Kidney glomerular epithelial cell (primary cell): Measurements from ENCODE around the gene TCF15.
"Not testable (repeated sequence)": the region's sequence is repeated elsewhere in the genome, so short reads cannot be mapped to it uniquely, and the experiment has no call there.

ENCODE experiments used
- DNase-seq: peaks from one replicate; lab custom pipeline; 2025; lab: John Stamatoyannopoulos, UW

Gene TCF15

DNA sequence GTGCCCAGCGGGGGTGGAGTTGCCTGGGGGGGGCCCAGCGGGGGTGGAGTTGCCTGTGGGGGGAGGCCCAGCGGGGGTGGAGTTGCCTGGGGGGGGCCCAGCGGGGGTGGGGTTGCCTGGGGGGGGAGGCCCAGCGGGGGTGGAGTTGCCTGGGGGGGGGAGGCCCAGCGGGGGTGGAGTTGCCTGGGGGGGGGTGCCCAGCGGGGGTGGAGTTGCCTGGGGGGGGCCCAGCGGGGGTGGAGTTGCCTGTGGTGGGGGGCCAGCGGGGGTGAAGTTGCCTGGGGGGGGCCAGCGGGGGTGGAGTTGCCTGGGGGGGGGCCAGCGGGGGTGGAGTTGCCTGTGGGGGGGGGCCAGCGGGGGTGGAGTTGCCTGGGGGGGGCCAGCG, 31.9 kb upstream of the TCF15 start:
- not testable (repeated sequence) for DNase-seq

GRCh38 chr20:641516-641875, 31.4 kb upstream of the TCF15 start:
- DNase-seq: no peak

- DNase-seq: no peak
Observed at GRCh38 chr20:640674-641515, 30.8 kb upstream of the TCF15 start.

GRCh38 chr20:638579-638978, 28.5 kb upstream of the TCF15 start:
- DNase-seq: no peak

DNA sequence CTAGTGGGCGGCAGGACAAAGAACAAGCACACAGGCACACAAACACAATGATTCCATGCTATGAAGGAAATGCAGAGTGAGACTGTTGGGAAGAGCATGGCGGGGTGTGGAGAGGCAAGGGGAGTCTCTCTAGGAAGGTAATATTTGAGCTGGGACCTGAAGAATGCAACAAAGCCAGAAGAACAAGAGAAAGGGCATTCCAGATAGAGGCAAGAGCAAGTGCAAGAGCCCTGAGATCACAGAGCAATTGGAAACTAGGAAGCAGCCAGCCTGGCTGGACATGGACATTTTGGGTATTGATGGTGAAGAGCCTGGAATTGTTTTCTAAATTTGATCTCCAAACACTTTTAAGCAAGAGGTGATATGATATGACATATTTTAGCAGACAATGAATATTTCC, 27.4 kb upstream of the TCF15 start:
- DNase-seq: no peak

GRCh38 chr20:635893-636338, 25.8 kb upstream of the TCF15 start:
- DNase-seq: no peak

DNA sequence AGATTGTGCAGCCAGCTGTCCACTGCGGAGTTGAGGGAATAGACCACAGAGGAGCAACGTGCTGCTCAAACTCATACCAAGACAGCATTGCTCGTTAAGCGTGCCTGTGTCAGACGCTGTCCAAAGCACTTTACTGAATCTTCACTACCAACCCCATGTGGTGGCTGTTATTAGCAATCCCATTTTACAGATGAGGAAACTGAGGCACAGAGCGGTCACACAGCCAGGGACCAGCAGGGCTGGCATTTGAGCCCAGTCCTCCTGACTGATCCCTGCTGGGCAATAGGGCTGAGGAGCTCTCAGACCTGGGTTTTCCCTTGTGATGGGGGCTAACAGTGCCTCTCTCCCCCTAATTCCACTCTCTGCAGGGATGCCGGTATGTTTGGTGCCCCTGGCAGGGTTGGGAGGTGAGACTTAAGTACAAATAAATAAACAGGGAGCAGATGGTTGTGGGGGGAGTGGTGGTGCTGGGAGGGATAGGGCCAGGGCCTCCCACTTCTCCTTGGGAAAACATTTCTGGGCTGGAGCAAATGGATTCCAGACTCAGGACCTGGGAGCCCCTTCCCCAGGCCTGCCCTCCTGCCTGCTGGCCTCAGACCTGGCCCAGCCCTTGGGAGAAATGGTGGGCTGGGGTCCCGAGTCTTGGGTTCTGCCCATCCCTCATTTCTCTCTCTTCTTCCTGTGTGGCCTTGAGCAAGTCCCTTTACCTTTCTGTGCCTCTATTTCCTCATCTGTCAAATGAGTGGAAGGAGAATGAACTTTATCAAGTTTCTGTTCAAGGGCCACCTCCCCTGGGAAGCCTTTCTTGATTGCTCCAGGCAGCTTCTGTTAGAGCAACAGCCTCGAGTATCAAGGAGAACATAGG, 25.2 kb upstream of the TCF15 start:
- no peak for DNase-seq

DNA sequence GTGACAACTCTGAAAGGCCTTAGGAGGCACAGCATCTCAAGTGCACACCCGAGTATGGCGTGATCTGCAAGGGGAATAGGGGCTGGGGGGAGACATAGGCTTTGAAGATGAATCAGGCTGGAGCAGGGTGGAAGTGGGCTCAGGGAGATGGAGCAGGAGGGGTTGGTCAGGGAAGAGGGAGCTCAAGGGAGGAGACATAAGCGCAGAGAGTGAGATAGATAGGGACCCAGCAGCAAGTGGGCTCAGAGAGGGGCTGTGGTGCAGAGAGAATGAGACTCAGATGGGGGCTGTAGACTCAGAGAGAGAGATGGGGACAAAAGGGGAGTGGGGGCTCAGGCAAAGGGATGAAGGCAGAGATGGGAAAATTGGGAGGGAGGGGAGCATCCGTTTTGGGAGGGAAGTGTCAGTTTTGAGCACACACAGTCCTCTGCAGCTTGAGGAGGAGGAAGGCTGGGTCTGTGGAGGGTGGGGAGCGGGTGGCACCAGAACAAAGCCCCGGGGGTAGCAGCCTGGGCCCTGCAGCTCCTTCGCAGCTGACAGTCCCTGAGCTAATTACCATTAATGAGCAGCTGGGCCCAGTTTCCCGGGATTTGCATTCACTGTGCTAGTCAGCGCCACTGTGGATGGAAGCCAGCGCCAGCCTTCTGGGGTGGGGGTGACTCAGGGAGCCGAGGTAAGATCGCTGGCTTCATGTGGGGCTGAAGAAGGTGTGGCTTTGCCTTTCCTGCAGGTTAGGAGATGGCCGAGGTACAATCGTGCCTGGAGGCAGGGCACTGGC, 24.2 kb upstream of the TCF15 start:
- no peak for DNase-seq

GRCh38 chr20:631101-631500, 21.0 kb upstream of the TCF15 start:
- no peak for DNase-seq

GRCh38 chr20:626579-626978, 16.5 kb upstream of the TCF15 start:
- DNase-seq: no peak

DNA sequence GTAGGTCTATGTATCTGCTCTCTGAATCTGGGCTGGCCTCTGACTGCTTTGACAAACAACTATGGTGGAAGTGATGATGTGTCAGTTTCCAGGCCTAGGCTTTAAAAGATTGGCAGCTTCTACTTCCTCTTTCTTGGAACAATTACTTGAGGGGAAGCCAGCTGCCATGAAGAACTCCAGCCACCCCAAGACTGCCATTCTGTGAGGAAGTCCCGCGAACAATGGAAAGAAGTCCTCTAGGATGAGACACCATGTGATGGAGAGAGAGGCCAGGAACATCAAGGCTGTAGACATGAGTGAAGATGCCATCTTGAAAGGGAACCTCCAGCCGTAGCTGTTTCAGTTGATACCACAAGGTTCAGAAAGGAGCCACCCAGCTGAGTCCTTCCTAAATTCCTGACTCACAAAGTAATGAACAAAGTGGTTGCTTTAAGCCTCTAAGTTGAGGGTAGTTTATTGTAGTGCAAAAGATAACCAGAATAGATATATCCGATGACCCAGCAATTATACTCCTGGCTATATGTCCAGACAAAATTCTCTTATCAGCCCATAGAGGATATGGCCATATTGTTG, 15.3 kb upstream of the TCF15 start:
- no peak for DNase-seq

GRCh38 chr20:623704-624103, 13.6 kb upstream of the TCF15 start:
- DNase-seq: no peak

GRCh38 chr20:623021-623420, 12.9 kb upstream of the TCF15 start:
- DNase-seq: no peak

DNA sequence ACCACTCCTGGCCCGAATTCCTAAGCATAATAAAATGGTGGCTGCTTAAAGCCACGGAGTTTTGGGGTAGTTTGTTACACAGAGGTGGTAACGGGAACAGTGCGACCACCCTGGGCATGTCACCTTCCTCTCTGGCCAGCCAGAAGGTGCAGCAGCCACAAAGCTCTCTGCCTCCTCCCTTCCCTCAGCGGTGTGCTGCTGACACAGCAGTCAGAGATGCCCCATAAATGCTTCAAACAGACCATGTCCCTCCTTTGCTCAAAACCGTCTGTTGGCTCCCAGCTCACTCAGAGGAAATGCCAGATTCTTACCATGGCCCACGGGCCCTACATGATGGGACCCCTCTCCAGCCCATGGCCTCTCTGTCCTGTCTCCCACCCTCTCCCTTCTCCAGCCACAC, 12.1 kb upstream of the TCF15 start:
- DNase-seq: no peak

DNA sequence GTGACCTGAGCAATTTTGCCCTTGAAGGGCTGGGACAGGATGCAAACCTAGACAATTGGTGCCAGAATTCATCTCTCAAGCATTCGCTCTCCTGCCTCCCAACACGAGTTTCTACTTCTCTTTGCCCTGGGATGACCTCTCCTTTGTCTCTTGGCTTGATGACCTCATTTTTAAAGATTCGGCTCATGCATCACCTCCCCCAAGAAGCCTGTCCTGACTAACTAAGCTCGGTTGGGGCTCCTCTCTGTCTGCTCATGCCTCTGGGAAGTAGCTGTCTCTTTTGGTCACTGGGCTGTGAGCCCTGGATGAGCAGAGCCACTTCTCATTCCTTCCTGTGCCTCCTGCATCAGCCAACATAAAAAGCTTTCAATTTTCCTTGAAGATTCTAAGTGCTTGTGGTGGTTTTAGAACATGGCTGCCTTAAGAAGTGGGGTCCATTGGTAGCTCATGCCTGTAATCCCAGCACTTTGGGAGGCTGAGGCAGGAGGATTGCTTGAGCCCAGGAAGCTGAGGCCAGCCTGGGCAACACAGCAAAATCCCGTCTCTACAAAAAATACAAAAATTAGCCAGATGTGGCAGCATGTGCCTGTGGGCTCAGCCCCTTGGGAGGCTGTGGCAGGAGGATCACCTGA, 11.1 kb upstream of the TCF15 start:
- DNase-seq: peak; percentile 33

DNA sequence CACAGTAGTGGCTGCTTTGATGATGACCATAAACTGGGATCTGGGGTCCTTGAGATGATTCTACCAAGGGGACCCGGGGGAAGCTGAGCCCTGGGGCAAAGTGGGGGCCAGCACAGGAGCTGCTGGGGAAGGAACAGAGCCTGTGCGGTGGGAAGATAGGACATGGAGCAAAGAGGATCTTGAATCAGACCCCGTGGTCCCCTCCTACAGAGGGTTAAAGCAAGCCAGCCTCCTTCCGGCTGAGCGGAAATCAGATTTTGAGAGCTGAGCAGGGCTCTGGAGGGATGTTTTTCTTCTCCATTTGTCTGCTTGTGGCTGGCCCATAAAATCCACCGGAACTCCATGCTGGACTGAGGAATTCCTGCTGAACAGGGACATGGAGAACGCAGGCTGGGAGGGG, 10.1 kb upstream of the TCF15 start:
- DNase-seq: no peak

- no peak for DNase-seq
Observed at GRCh38 chr20:618980-619379, 8.9 kb upstream of the TCF15 start.

DNA sequence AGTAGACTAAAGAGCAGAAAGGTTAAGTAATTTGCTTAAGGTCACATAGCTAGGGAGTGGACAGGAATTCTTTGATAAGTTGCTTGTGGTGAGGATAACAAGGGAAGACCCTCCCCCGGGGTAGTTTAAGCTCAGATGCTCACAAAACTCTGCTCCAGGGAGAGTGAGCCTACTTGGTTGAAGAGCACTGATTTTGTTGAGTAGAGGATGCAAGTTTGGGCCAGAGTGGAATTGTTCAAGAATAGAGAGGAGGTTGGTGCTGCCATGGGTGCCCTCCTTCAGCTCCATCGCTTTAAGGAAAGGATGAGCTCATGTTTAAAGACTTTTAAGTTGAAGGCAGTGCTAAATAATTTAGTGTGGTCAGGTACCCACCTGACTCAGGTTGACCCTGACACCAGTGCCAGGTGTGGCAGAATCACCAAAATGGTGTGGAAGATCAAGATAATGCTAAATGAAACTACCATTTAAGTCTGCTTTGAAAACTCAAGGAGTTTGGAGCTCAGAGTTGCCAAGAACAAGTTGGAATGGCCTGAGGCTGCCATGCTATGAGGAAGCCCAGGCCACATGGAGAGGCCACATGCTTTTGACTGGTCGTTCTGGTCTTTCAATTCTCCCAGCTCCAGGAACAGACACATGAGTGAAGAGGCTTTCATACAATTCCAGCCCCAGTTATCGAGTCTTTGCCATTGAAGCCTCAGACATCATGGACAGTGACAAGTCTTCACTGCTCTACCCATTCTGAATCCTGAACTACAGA, 8.0 kb upstream of the TCF15 start:
- no peak for DNase-seq

DNA sequence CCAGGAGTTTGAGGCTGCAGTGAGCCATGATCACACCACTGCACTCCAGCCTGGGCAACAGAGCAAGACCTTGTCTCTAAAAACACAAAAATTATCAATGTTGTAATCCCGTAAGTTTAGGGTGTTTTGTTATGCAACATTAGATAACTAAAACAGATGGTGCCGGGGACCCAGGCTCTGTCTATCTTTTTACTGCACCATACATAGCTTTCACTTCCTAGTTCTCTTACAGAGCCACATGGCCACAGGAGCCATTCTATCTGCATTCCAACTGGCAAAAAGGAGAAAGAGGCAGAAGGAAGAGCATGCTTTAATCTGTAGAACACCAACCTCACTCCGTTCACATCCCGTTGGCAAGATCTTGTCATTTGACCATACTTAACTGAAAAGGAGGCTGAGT, 5.4 kb upstream of the TCF15 start:
- DNase-seq: no peak

DNA sequence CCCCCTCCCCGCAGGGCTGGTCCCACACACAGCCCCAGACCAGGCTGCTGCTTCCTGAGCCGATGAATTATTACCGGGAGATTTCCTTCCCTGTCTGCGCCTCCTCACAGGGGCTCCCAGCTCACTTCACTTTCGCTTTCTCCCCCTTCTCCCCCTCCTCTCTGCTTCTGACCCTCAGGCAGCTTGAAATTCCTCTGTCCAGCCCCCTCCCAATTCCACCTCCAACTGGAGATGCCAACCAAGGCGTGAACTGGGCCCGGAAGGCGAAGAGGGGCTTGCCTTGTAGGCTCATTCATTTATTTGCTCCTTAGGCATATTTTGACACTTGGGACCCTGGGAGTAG, 1.7 kb upstream of the TCF15 start:
- DNase-seq: no peak
